ENCODE measurements around the gene SLC9A3.

Gene SLC9A3

GRCh38 chr5:472656-473550 is 51.3 kb downstream of the SLC9A3 start:
- Histone ChIP-seq H3K9me3 (ENCODE audit: control insufficient read depth in 2 of 2, low read length in 2 of 2) (no peaks in the 10 kb centered on the region), H3K36me3 (ENCODE audit: control insufficient read depth in 2 of 2, insufficient read depth in 2 of 2, low read length in 2 of 2) (peaks cover 4 to 6% of the 10 kb centered on the region in 2 donors), H3K9ac (ENCODE audit: low read length in 2 of 2) (peak overlapping the region; percentile 68 to 75), H3K4me3 (ENCODE audit: low read length in 2 of 2) (peak overlapping the region; percentile 69 to 80), H3K27ac (ENCODE audit: low read length) (no peak overlapping the region), H3K4me1 (ENCODE audit: control insufficient read depth, insufficient read depth, low read length) (peaks cover 30% of the 10 kb centered on the region), H3K27me3 (ENCODE audit: control insufficient read depth in 1 of 2, insufficient read depth in 2 of 2, low read length in 2 of 2) (peaks cover 29 to 32% of the 10 kb centered on the region in 2 donors)

GRCh38 chr5:472076-472655 is 52.1 kb downstream of the SLC9A3 start:
- H3K27me3 ChIP-seq (ENCODE audit: control insufficient read depth in 1 of 2, insufficient read depth in 2 of 2, low read length in 2 of 2) = peaks cover 22 to 25% of the 10 kb centered on the region in 2 donors
- H3K9me3 ChIP-seq (ENCODE audit: control insufficient read depth in 2 of 2, low read length in 2 of 2) = no peaks in the 10 kb centered on the region
- peaks cover 4 to 6% of the 10 kb centered on the region in 2 donors for H3K36me3 ChIP-seq (ENCODE audit: control insufficient read depth in 2 of 2, insufficient read depth in 2 of 2, low read length in 2 of 2)
- H3K9ac ChIP-seq (ENCODE audit: low read length in 2 of 2) = peak overlapping the region; percentile 68 to 75
- no peak overlapping the region for H3K27ac ChIP-seq (ENCODE audit: low read length)
- peaks cover 30% of the 10 kb centered on the region for H3K4me1 ChIP-seq (ENCODE audit: control insufficient read depth, insufficient read depth, low read length)
- H3K4me3 ChIP-seq (ENCODE audit: low read length in 2 of 2) = peak overlapping the region; percentile 65 to 77

DNA sequence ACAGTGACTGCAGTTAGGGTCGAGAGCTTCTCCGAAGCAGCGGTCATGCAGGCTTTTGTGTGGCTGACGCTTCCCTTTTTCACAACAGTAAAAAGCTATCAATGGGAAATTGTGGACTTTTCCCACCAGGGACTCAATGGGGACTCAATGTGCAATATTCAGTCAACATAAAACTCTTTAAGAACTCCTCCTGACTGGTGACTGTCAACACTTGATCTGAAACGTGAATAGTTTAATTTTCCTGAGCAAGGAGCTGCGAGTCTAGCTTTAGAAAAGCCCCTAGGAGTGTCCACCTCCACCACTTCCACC is 52.5 kb downstream of the SLC9A3 start:
- H3K9me3 ChIP-seq (ENCODE audit: control insufficient read depth in 2 of 2, low read length in 2 of 2) = no peaks in the 10 kb centered on the region
- H3K4me3 ChIP-seq (ENCODE audit: low read length in 2 of 2) = peak overlapping the region; percentile 65 to 77
- H3K9ac ChIP-seq (ENCODE audit: low read length in 2 of 2) = peak overlapping the region in 1 of 2 donors; percentile 75
- H3K27ac ChIP-seq (ENCODE audit: low read length) = no peak overlapping the region
- peaks cover 19 to 20% of the 10 kb centered on the region in 2 donors for H3K27me3 ChIP-seq (ENCODE audit: control insufficient read depth in 1 of 2, insufficient read depth in 2 of 2, low read length in 2 of 2)
- H3K4me1 ChIP-seq (ENCODE audit: control insufficient read depth, insufficient read depth, low read length) = peaks cover 30% of the 10 kb centered on the region
- peaks cover 8% of the 10 kb centered on the region in 2 donors for H3K36me3 ChIP-seq (ENCODE audit: control insufficient read depth in 2 of 2, insufficient read depth in 2 of 2, low read length in 2 of 2)

DNA sequence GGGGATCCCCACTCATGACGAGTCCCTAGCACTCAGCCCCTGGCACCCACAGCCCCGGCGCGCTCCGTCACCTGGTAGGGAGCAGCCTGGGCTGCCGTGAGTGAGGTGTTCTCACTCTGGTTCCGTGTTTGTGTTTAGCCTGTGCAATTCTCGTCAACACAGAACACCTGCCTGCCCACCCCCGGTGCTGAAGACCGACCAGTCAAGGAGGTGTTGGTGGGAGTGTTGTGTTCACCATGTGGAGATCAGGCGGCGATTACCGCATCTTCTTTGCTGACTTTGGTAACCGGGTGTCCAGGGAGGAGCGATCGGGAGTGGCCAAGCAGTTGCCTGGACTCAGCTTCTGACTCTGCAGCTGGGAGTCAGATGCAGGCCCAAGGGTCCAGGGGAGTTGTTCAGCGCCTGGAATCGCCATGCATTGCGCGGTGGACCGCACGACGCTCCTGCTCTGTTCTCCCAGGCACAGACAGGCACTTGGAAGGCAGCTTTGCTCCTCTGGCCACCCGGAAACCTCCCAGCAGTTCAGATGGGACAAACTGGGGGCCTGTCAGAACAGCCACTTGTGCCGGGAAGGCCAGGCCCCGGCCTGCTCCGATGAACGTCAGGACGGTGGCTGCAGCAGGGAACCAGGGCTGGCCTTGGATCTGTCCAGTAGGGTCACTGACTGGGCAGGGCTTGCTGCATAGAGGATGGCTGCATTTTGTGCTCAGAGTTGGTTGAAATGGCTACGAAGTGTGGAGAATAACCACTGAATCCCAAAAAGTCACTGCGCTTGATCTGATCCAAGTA is 53.1 kb downstream of the SLC9A3 start:
- Histone ChIP-seq H3K9ac (ENCODE audit: low read length in 2 of 2) (no peak overlapping the region), H3K4me3 (ENCODE audit: low read length in 2 of 2) (peak overlapping the region; percentile 65 to 77), H3K27ac (ENCODE audit: low read length) (no peak overlapping the region), H3K36me3 (ENCODE audit: control insufficient read depth in 2 of 2, insufficient read depth in 2 of 2, low read length in 2 of 2) (peaks cover 10 to 14% of the 10 kb centered on the region in 2 donors), H3K4me1 (ENCODE audit: control insufficient read depth, insufficient read depth, low read length) (peaks cover 30% of the 10 kb centered on the region), H3K9me3 (ENCODE audit: control insufficient read depth in 2 of 2, low read length in 2 of 2) (no peaks in the 10 kb centered on the region), H3K27me3 (ENCODE audit: control insufficient read depth in 1 of 2, insufficient read depth in 2 of 2, low read length in 2 of 2) (peaks cover 13 to 15% of the 10 kb centered on the region in 2 donors)

DNA sequence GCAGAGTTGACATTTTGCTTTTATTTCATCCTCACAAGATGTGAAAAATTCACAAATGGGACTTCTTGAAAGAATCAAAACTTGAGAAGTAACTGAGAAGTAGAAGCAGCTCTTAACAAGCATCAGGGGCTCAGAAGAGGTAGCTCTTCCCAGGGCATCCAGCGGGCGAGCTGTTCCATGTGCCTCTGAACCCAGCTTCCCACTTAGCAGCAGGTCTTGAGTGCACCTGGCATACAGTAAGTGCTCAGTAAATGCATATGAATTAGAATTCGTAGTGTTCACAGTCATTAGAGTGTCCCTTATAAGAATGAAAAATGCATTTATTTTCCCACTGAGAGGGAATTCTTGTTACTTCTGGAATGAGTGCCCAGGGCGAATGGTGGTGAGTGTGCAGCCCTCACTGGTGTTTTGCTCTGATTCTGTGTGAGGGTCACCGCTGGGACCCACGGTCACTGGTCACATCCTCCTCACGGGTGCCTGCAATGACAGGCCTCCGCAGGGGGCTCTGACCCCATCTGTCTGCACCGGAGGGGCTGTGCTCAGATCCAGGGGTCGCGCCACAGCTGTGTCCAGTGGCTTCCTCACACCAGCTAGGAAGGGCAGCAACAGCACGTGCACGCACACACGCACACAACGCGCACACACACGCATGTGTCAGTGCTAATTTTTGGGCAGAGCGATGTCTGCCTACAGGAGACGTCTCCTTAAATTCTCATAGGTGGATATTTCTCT is 54.3 kb downstream of the SLC9A3 start:
- Histone ChIP-seq H3K36me3 (ENCODE audit: control insufficient read depth in 2 of 2, insufficient read depth in 2 of 2, low read length in 2 of 2) (peaks cover 10 to 19% of the 10 kb centered on the region in 2 donors), H3K4me3 (ENCODE audit: low read length in 2 of 2) (no peak overlapping the region), H3K9ac (ENCODE audit: low read length in 2 of 2) (no peak overlapping the region), H3K27ac (ENCODE audit: low read length) (no peak overlapping the region), H3K4me1 (ENCODE audit: control insufficient read depth, insufficient read depth, low read length) (peaks cover 23% of the 10 kb centered on the region), H3K9me3 (ENCODE audit: control insufficient read depth in 2 of 2, low read length in 2 of 2) (no peaks in the 10 kb centered on the region), H3K27me3 (ENCODE audit: control insufficient read depth in 1 of 2, insufficient read depth in 2 of 2, low read length in 2 of 2) (peaks cover under 1 to 4% of the 10 kb centered on the region in 2 donors)

DNA sequence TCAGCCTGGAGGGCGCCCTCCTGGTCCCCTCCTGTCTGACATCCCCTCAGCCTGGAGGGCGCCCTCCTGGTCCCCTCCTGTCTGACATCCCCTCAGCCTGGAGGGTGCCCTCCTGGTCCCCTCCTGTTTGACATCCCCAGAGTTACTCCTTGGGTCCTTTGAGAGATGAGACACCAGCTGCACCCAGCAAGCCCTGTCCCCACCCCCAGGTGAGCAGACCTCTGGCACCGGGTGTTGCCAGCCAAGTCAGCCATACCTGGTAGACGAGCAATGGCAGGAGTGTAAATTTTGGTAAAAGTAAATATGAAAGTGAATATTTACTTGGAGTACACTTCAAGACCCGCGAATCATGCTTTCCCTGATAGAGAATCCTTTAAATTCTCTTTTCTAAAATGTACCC is 55.8 kb downstream of the SLC9A3 start:
- H3K4me1 ChIP-seq (ENCODE audit: control insufficient read depth, insufficient read depth, low read length) = peaks cover 15% of the 10 kb centered on the region
- no peaks in the 10 kb centered on the region for H3K27me3 ChIP-seq (ENCODE audit: control insufficient read depth in 1 of 2, insufficient read depth in 2 of 2, low read length in 2 of 2)
- no peak overlapping the region for H3K27ac ChIP-seq (ENCODE audit: low read length)
- H3K36me3 ChIP-seq (ENCODE audit: control insufficient read depth in 2 of 2, insufficient read depth in 2 of 2, low read length in 2 of 2) = peaks cover 16 to 26% of the 10 kb centered on the region in 2 donors
- no peak overlapping the region for H3K4me3 ChIP-seq (ENCODE audit: low read length in 2 of 2)
- H3K9ac ChIP-seq (ENCODE audit: low read length in 2 of 2) = no peak overlapping the region
- H3K9me3 ChIP-seq (ENCODE audit: control insufficient read depth in 2 of 2, low read length in 2 of 2) = no peaks in the 10 kb centered on the region

DNA sequence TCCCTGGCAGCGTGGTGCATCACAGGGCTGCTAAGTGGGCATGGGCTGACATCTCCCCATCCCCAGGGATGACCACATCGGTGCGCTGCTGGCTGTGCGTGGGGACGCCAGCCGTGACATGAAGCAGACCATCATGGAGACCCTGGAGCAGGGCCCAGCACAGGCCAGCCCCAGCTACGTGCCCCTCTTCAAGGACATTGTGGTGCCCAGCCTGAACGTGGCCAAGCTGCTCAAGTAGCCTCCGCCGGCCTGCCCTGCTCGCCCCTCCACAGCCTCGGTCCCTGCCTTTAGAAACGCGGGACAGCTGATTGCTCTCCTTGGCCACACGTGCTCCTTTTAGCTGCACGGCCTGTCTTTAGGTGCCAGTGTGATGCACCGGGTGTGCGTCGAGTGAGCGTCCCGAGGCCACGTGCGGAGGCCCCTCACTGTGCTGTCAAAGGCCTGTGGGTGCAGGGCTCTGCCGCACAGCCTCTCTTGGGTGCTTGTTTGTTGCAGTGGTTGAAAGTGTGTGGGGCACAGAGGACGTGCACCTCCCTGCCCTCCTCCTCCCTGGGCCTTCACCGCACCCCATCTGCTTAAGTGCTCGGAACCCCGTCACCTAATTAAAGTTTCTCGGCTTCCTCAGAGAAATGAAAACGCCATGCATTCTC is 57.5 kb downstream of the SLC9A3 start:
- Histone ChIP-seq H3K9me3 (ENCODE audit: control insufficient read depth in 2 of 2, low read length in 2 of 2) (no peaks in the 10 kb centered on the region), H3K27ac (ENCODE audit: low read length) (no peak overlapping the region), H3K4me1 (ENCODE audit: control insufficient read depth, insufficient read depth, low read length) (peaks cover 5% of the 10 kb centered on the region), H3K27me3 (ENCODE audit: control insufficient read depth in 1 of 2, insufficient read depth in 2 of 2, low read length in 2 of 2) (no peaks in the 10 kb centered on the region), H3K36me3 (ENCODE audit: control insufficient read depth in 2 of 2, insufficient read depth in 2 of 2, low read length in 2 of 2) (peaks cover 23 to 33% of the 10 kb centered on the region in 2 donors), H3K4me3 (ENCODE audit: low read length in 2 of 2) (no peak overlapping the region), H3K9ac (ENCODE audit: low read length in 2 of 2) (no peak overlapping the region)

DNA sequence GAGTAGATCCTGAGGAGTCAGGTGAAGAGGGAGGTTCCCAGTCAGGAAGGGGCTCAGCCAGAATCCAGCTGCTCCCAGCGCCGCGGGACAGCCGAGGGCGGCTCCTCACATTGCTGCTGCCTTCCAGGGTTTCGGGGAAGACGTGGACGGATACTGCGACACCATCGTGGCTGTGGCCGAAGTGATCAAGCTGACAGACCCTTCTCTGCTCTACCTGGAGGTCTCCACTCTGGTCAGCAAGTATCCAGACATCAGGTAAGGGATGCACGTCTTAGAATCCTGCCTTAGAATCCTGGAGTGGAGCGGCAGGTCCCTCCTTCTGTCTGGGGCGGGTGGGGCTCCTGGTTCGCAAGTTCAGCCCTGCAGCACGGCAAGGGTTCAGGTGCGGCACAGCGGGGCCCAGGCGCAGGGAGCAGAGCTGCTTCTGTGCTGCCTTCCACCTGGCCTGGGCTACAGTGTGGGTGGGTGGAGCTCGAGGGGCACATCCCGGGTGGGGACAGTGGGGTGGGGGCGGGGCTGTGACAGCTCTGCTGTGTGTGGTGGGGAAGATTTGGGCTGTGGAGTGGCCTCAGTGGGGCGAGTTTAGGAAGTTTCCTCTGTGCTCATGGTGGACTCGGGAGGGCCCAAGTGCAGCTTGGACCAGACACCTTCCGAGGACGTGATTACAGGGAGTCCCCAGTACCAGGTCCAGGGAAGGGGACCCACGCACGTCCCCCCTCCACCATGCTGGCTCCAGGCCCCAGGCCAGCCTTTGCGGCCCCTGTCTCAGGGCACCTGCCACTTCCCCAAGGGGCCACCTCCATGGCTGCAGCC is 58.5 kb downstream of the SLC9A3 start:
- Histone ChIP-seq H3K9ac (ENCODE audit: low read length in 2 of 2) (no peak overlapping the region), H3K27ac (ENCODE audit: low read length) (no peak overlapping the region), H3K36me3 (ENCODE audit: control insufficient read depth in 2 of 2, insufficient read depth in 2 of 2, low read length in 2 of 2) (peaks cover 26 to 38% of the 10 kb centered on the region in 2 donors), H3K27me3 (ENCODE audit: control insufficient read depth in 1 of 2, insufficient read depth in 2 of 2, low read length in 2 of 2) (no peaks in the 10 kb centered on the region), H3K9me3 (ENCODE audit: control insufficient read depth in 2 of 2, low read length in 2 of 2) (no peaks in the 10 kb centered on the region), H3K4me1 (ENCODE audit: control insufficient read depth, insufficient read depth, low read length) (no peaks in the 10 kb centered on the region), H3K4me3 (ENCODE audit: low read length in 2 of 2) (no peak overlapping the region)

GRCh38 chr5:464843-465590 is 59.2 kb downstream of the SLC9A3 start:
- Histone ChIP-seq H3K27ac (ENCODE audit: low read length) (no peak overlapping the region), H3K9ac (ENCODE audit: low read length in 2 of 2) (no peak overlapping the region), H3K36me3 (ENCODE audit: control insufficient read depth in 2 of 2, insufficient read depth in 2 of 2, low read length in 2 of 2) (peaks cover 30 to 40% of the 10 kb centered on the region in 2 donors), H3K4me3 (ENCODE audit: low read length in 2 of 2) (no peak overlapping the region), H3K27me3 (ENCODE audit: control insufficient read depth in 1 of 2, insufficient read depth in 2 of 2, low read length in 2 of 2) (no peaks in the 10 kb centered on the region), H3K4me1 (ENCODE audit: control insufficient read depth, insufficient read depth, low read length) (no peaks in the 10 kb centered on the region), H3K9me3 (ENCODE audit: control insufficient read depth in 2 of 2, low read length in 2 of 2) (no peaks in the 10 kb centered on the region)
